BLaER1 (cell line): ENCODE results near the gene KRABD2.

ENCODE experiments used
- H3K27ac ChIP-seq: shearing (Covaris generic); formaldehyde crosslinking; 2 replicates; pipeline ENCODE4 v1.8.1; 2022
- H3K27me3 ChIP-seq: shearing (Covaris generic); formaldehyde crosslinking; 2 replicates; pipeline ENCODE4 v1.8.1; 2022
- H3K36me3 ChIP-seq: shearing (Covaris generic); formaldehyde crosslinking; 2 replicates; pipeline ENCODE4 v1.8.1; 2022
- H3K4me1 ChIP-seq: shearing (Covaris generic); formaldehyde crosslinking; 2 replicates; pipeline ENCODE4 v1.8.1; 2022
- H3K4me2 ChIP-seq: shearing (Covaris generic); formaldehyde crosslinking; 2 replicates; pipeline ENCODE4 v1.8.1; 2022
- H3K4me3 ChIP-seq: shearing (Covaris generic); formaldehyde crosslinking; 2 replicates; pipeline ENCODE4 v1.8.1; 2022
- H3K9ac ChIP-seq: shearing (Covaris generic); formaldehyde crosslinking; 2 replicates; pipeline ENCODE4 v1.8.1; 2022
- H3K9me3 ChIP-seq: shearing (Covaris generic); formaldehyde crosslinking; 2 replicates; pipeline ENCODE4 v1.8.1; 2022
- H4K20me1 ChIP-seq: shearing (Covaris generic); formaldehyde crosslinking; 2 replicates; pipeline ENCODE4 v1.8.1; 2022
- Cebpa-rat ChIP-seq: shearing (Covaris generic); IDR thresholded peaks from 2 replicates; pipeline ENCODE4 v1.8.1; 2022

Gene KRABD2

DNA sequence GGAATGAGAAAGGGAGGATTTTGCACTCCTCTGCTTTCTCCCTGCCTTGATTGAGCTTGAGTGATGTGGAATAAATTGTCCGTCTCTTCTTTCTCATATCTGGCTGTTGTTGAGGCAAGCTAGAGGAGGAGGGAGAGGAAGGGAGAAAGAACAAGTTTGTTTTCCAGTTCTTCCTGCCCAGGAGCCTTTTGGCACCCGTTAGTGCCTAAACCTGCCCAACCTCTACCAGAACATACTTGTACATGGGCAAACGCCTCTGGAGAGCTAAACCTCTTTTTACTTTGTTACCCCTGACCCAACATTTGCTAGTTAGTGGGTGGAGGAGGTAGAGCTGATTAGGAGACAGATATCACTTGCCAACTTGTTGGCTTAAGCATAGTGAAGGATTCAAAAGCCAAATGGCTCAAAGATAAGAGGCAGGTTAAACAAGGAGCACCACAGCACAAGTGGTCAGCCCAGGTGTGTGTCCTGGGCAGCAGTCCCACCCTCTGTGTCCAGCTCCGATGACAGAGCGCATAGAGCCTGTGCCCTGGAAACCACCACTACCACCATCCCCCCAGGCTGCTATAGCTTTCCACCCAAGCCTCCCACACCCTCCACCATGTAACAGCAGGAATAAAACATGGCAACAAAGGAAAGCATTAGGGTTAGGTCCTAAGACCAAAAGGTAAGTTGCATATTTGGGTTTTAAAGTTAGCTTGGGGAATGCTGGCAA lies 30.4 kb downstream of the KRABD2 start:
- Histone ChIP-seq H3K36me3 (no peaks in the 10 kb centered on the region), H3K9ac (no peak overlapping the region), H3K4me1 (no peaks in the 10 kb centered on the region), H3K27ac (no peak overlapping the region), H4K20me1 (no peaks in the 10 kb centered on the region), H3K4me2 (no peak overlapping the region), H3K9me3 (no peaks in the 10 kb centered on the region), H3K4me3 (no peak overlapping the region), H3K27me3 (peaks cover 27% of the 10 kb centered on the region)
- no peak for TF ChIP-seq Cebpa-rat

DNA sequence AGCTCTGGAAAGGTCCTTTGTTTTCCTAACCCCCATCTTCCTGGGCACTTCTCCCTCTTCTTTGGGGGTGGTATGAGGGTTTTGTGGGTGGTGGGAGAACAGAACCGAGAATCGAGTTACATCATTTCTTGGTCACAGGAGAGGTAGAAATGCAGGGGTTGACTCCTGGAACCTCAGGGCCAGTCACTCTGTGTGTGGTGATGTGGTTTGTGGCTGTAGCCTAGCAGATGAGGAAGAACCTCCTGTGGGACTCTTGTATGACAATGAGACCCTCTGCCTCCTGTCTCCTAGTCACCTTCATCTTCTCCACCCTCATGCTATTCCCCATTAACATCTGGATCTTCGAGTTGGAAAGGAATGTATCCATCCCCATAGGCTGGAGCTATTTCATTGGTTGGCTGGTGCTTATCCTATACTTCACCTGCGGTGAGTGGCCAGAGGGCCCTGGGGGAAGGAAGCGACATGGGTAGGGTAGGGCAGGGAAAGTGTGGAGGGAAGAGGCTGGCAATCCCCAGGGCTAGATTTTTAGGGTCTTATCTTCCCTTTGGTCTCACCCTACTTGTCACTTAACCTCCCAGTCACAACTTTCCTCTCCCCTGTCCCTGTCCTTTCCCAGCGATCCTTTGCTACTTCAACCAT lies 31.3 kb downstream of the KRABD2 start:
- H3K4me2 ChIP-seq = no peak overlapping the region
- no peak for TF ChIP-seq Cebpa-rat
- H3K4me1 ChIP-seq = no peaks in the 10 kb centered on the region
- H4K20me1 ChIP-seq = no peaks in the 10 kb centered on the region
- H3K4me3 ChIP-seq = no peak overlapping the region
- H3K9me3 ChIP-seq = no peaks in the 10 kb centered on the region
- peaks cover 27% of the 10 kb centered on the region for H3K27me3 ChIP-seq
- H3K9ac ChIP-seq = no peak overlapping the region
- no peaks in the 10 kb centered on the region for H3K36me3 ChIP-seq
- no peak overlapping the region for H3K27ac ChIP-seq

DNA sequence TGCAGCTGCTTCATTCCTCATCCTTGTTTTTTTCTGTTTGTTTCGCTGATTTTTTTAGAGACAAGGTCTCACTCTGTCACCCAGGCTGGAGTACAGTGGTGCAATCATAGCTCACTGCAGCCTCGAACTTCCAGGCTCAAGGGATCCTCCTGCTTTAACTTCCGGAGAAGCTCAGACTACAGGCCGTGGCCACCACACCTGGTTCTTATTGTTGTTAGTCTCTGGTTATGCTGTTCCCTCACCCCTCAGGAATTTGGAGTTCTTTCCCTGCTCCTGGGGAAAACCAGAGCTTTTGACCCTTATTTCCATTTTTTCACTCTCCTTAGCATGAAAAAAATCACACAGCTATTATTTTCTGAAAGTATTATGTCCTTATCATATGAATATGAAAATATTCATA lies 35.0 kb downstream of the KRABD2 start:
- no peak for TF ChIP-seq Cebpa-rat

DNA sequence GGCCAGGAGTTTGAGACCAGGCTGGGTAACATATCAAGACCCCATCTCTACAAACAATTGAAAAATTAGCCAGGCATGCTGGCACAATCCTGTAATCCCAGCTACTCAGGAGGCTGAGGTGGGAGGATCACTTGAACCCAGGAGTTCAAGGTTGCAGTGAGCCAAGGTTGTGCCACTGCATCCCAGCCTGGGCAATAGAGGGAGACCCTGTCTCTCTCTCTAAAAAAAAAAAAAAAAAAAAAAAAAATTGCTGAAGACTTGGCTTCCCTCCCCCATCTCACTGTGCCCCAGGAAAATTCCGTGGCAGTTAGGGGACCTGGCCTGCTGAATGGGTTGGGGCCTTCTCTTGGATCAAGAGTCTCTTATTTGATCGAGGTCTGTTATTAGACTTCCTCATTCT lies 37.0 kb downstream of the KRABD2 start, which contains the start of gene ODF4:
TSS of gene ODF4 (plus strand) at position 301 of the 400 bp plus-strand sequence. CDS start 212 bp downstream, outside the sequence.
- Histone ChIP-seq H3K9me3 (no peaks in the 10 kb centered on the region), H3K36me3 (no peaks in the 10 kb centered on the region), H3K27ac (no peak within 1 kb of the TSS), H3K9ac (no peak within 1 kb of the TSS), H3K4me2 (no peak within 1 kb of the TSS), H4K20me1 (no peaks in the 10 kb centered on the region), H3K4me1 (no peaks in the 10 kb centered on the region), H3K27me3 (no peaks in the 10 kb centered on the region), H3K4me3 (no peak within 1 kb of the TSS)
- no peak for TF ChIP-seq Cebpa-rat

More for the DNA sequence above, 35.0 kb downstream of the KRABD2 start:
- Histone ChIP-seq H3K27ac (no peak overlapping the region), H3K36me3 (no peaks in the 10 kb centered on the region), H4K20me1 (no peaks in the 10 kb centered on the region), H3K27me3 (peaks cover 10% of the 10 kb centered on the region), H3K4me3 (no peak overlapping the region), H3K9ac (no peak overlapping the region), H3K4me2 (no peak overlapping the region), H3K4me1 (no peaks in the 10 kb centered on the region), H3K9me3 (no peaks in the 10 kb centered on the region)

DNA sequence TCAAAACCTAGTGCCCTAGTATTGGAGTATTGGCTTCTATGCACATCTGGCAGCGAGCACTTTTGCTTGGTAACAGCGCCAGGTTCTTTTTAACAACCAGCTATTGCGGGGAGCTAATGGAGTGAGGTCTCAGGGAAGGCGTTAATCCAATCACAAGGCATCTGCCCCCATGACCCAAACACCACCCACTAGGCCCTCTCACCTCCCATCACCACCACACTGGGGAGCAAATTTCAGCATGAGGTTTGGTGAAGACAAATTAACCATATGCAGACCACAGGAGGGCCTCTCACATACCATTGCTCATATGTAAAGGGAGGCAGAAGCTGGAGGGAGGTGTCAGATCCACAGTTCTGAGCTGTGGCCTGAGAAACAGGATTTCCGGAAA lies 37.8 kb downstream of the KRABD2 start:
- Histone ChIP-seq H4K20me1 (no peaks in the 10 kb centered on the region), H3K4me2 (no peak overlapping the region), H3K4me3 (no peak overlapping the region), H3K27me3 (no peaks in the 10 kb centered on the region), H3K27ac (no peak overlapping the region), H3K36me3 (no peaks in the 10 kb centered on the region), H3K9ac (no peak overlapping the region), H3K4me1 (no peaks in the 10 kb centered on the region), H3K9me3 (no peaks in the 10 kb centered on the region)
- TF ChIP-seq Cebpa-rat = no peak

DNA sequence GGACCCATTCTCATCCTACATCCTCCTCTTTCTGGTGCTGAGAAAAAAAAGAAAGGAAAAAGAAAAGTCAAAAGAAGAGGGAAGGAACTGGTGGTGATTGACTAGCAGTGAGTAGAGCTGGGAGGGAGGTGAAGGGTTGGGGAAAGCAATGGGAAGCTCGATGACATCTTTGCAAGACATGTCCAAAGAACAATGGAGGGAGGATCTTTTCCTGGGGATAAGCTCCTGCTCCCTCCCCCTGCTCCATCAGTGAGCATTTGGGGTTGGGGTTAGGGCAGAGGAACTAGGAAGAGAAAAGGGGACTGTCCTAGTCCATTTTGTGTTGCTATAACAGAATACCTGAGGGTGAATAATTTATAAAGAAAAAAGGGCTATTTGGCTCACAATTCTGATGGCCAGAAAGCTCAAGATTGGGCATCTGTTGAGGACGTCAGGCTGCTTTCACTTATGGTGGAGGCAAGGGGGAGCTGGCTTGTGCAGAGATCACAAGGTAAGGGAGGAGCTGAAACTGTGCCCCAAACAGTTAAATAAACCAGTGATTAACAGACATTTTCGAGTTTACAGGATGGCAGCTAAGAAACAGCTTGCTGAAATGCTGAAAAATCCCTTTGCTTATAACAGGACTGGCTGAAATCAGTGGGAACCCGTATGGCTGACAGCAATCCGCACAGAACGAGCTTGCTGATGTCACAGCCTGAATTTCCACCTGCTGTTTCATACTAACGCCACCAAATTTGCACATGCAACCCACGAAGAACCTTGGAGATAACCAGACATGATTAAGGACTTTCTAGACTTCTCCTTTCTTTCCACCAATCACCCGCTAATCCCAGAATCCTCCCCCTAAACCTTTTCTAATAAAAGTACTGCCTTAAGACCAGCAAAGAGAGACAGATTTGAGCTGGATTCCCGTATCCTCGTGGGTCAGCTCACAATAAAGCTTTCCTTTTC lies 38.4 kb downstream of the KRABD2 start:
- H3K36me3 ChIP-seq = no peaks in the 10 kb centered on the region
- H3K4me1 ChIP-seq = no peaks in the 10 kb centered on the region
- H4K20me1 ChIP-seq = no peaks in the 10 kb centered on the region
- no peak overlapping the region for H3K9ac ChIP-seq
- H3K27me3 ChIP-seq = no peaks in the 10 kb centered on the region
- TF ChIP-seq Cebpa-rat = no peak
- no peak overlapping the region for H3K4me2 ChIP-seq
- H3K4me3 ChIP-seq = no peak overlapping the region
- H3K27ac ChIP-seq = no peak overlapping the region
- no peaks in the 10 kb centered on the region for H3K9me3 ChIP-seq

DNA sequence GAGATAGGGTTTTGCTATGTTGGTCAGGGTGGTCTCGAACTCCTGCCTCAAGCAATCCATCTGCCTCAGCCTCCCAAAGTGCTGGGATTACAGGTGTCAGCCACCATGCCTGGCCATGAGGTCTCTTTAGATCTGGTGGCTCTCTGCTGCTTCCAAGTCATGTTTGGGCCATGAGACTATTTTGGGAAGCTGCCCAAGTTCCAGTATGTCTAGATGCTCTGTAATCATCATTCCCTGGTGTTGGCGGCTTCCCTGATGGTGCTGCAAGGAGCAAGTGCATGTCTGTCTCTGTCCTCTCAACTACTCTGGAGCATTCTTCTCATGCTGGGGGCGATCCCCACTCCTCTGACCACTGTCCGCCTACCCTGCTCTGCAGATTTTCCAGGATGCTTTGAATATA lies 43.2 kb downstream of the KRABD2 start:
- no peak for TF ChIP-seq Cebpa-rat
- H3K9me3 ChIP-seq = no peaks in the 10 kb centered on the region
- H3K27me3 ChIP-seq = peaks cover 1% of the 10 kb centered on the region; the same call in 1 of the 2 replicates
- H3K4me3 ChIP-seq = no peak overlapping the region
- no peak overlapping the region for H3K27ac ChIP-seq
- H3K36me3 ChIP-seq = no peaks in the 10 kb centered on the region
- H3K4me2 ChIP-seq = no peak overlapping the region
- no peaks in the 10 kb centered on the region for H4K20me1 ChIP-seq
- no peak overlapping the region for H3K9ac ChIP-seq
- H3K4me1 ChIP-seq = no peaks in the 10 kb centered on the region

DNA sequence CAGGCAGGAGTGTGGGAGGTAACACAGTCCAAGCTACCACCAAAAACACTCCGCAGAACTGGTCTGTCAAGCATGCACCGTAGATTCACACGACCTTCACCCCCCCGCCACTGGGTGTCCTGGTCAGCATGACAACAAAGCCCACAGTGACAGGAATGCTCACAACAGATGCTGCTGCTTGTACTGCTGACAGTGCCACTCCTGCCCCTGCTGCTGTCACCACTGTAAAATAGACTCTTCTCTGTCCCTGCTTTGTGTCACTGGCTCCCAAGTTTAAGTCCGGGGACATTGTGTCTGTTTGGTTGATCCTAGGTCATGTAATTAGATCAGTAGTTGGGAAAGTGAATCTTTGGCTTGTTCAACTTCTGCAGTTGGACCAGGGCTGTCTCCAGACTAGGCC lies 43.8 kb downstream of the KRABD2 start:
- Histone ChIP-seq H3K9me3 (no peaks in the 10 kb centered on the region), H3K27me3 (peaks cover 7% of the 10 kb centered on the region), H3K36me3 (no peaks in the 10 kb centered on the region), H4K20me1 (no peaks in the 10 kb centered on the region), H3K27ac (no peak overlapping the region), H3K4me3 (no peak overlapping the region), H3K4me1 (no peaks in the 10 kb centered on the region), H3K9ac (no peak overlapping the region), H3K4me2 (no peak overlapping the region)
- no peak for TF ChIP-seq Cebpa-rat

DNA sequence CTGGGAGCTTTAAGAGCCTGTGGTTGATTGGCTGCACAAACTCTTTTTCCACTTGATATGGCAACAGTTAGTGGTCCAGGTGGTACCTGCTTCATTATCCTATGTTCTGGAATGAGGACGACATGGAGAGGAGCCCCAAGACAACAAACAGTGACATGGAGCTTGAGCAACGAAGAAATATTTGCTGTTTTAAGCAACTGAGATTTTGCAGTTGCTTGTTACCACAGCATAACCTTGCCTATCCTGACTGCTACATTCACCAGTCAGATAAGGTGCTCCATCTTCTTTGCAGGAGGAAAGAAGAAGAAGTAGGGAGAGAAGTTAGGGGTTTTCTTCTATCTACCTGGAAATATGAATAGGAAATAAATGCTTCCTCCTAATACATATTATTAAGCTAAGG lies 44.4 kb downstream of the KRABD2 start:
- no peak for TF ChIP-seq Cebpa-rat
- Histone ChIP-seq H3K4me2 (no peak overlapping the region), H3K4me1 (peaks cover 2% of the 10 kb centered on the region), H3K4me3 (no peak overlapping the region), H3K27ac (no peak overlapping the region), H3K9ac (no peak overlapping the region), H4K20me1 (no peaks in the 10 kb centered on the region), H3K36me3 (no peaks in the 10 kb centered on the region), H3K27me3 (peaks cover 13% of the 10 kb centered on the region), H3K9me3 (no peaks in the 10 kb centered on the region)

DNA sequence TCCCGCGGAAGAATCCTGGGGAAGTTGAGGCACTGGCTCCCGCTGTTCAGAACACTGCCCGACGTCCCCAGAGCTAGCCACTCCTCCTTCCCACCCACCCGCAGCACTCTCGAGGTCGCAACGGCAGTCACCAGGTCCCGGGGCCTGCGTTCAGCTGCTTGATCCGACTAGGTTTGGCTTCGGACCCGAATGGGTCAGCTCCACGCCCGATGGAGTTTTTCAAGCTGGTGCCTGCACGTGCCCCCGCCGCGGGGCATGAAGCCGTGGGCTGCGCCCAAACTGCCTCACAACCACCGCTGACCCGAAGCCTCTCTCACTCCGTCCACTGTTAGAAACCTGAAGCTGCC lies 49.2 kb downstream of the KRABD2 start:
- peak overlapping the region; percentile 57 for H3K4me3 ChIP-seq
- no peaks in the 10 kb centered on the region for H4K20me1 ChIP-seq
- H3K27me3 ChIP-seq = peaks cover 39% of the 10 kb centered on the region
- no peaks in the 10 kb centered on the region for H3K9me3 ChIP-seq
- no peaks in the 10 kb centered on the region for H3K36me3 ChIP-seq
- no peak overlapping the region for H3K27ac ChIP-seq
- H3K9ac ChIP-seq = no peak overlapping the region
- peak overlapping the region; percentile 78 for H3K4me2 ChIP-seq
- H3K4me1 ChIP-seq = peaks cover 17% of the 10 kb centered on the region
- TF ChIP-seq Cebpa-rat = no peak
